Omental fat pad (tissue), 4 donors: Measurements from ENCODE around the gene TMEM120A. TPM values are rescaled to one million over a fixed set of nuclear protein-coding genes. Genes with fewer than 3 reads are reported as not detected.

Experiments used
- ATAC-seq: fragments of 150-250 bp; one replicate; pipeline ENCODE4 v1.9.1; 2016; ENCODE audit warnings: mild to moderate bottlenecking, moderate library complexity; ENCODE audit not compliant: low FRiP score
- DNase-seq: peaks from one replicate; pipeline ENCODE4 v3.0.0-alpha.2; 2019; ENCODE audit warnings: low spot score
- total RNA-seq, 4 donors: library from RNA; depleted of rRNA; stranded (reverse); fragments of >200 nt; gene quantifications; one replicate each; pipeline ENCODE4 v1.1.0, GENCODE V29; 2016
- TF ChIP-seq, protein P1 (sequence below), 3 donors: fragments of 450-650 bp; IDR thresholded peaks; one replicate each; pipeline ENCODE4 v1.5.1; 2016 to 2017; ENCODE audit warnings: antibody characterized with exemption in 3 of 3, mild to moderate bottlenecking in 3 of 3, moderate library complexity in 2 of 3

TMEM120A gene
- total RNA-seq, 4 donors from 2014 or later, result 34.9 to 104 (median 51.5) TPM

DNA sequence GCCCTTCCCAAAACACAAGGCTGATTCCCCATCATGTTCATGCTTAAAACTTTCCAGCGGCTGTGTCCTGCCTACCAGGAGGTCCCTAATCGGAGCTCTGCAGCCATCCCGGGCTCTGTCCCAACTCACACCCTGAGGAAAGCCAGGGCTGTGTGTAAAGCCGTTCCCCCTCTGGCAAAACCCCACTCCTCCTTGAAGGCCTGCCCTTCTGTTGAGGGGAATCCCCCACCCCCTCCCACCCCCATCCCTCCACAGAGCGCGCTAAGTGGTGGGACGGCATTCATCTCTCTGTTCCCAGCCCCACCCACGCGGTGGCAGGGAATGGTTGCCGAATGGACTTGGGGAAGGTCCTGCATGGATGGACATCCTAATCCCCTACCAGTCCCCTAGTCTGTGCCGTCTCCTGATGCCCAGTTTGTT lies 667 bp upstream of the TMEM120A start:
- ATAC-seq, result no peak
- peak; percentile 26 for DNase-seq
- TF ChIP-seq, protein P1, sequence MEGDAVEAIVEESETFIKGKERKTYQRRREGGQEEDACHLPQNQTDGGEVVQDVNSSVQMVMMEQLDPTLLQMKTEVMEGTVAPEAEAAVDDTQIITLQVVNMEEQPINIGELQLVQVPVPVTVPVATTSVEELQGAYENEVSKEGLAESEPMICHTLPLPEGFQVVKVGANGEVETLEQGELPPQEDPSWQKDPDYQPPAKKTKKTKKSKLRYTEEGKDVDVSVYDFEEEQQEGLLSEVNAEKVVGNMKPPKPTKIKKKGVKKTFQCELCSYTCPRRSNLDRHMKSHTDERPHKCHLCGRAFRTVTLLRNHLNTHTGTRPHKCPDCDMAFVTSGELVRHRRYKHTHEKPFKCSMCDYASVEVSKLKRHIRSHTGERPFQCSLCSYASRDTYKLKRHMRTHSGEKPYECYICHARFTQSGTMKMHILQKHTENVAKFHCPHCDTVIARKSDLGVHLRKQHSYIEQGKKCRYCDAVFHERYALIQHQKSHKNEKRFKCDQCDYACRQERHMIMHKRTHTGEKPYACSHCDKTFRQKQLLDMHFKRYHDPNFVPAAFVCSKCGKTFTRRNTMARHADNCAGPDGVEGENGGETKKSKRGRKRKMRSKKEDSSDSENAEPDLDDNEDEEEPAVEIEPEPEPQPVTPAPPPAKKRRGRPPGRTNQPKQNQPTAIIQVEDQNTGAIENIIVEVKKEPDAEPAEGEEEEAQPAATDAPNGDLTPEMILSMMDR (IDR thresholded peaks at IDR 0.05), result no peak

DNA sequence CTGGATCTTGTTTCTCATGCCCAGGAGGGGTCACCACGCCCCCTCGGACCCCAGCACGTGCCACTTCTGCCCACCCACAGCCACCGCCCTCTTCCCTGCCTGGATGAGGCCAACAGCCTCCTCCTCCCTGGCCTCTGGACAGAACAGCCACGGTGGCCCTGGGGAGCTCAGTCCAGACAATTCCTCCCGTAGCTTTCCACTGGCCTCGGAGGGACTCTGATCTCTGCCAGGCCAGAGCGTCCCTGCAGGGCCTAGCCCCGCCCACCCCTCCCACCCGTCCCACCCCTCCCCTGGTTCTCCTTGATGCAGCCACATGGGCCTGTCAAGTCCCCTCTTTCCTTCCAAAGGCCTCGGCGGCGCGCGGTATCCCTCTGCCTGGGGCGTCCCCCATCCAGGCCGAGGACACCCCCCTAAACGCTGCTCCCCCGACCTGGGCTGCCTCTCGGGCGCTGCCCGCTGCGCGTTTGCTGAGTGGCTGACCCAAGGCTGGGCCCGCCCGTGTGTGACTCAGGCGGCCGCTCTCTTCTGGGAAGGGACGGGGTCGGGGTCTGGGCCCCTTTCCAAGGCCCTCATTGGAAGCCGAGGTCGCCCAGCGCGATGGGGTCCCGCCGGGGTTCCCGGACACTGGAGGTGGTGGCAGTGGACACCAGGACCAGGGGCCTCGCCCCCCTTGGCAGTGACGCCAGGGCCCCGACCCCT lies 557 bp downstream of the TMEM120A start:
- ATAC-seq (peak; percentile 75), DNase-seq (peak; percentile 24)
- TF ChIP-seq, protein P1 (IDR thresholded peaks at IDR 0.05), result no peak

DNA sequence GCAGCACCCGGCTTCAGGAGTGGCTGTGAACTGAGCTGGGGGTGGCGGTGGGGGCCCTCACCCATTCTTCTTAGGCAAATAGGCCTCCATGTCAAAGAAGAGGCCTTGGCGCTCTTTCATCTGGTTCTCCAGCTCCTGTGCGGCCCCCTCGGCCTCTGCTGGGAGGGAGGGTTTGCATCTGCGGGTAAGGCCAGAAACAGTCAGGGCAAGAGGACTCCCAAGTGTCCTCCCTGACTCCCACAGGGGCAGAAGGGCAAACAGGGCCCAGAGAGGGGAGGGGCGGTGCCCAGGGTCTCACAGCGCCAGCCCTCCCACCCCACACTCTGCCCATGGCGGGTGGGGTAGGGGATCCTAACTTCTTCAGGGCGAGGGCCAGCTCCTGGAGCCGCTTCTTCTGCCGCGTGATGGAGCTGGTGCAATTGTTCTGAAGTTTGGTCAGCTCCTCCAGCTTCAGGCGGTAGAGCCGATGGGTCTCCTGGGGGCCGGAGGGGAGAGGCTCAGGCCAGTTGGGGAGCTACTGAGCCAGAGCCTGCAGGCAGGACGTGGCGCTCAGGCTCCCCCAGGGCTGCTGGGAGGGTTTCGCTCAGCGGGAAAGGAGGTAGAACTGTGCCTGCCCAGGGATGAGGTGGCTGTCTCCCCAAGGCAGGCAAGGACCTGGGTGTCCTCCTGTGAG lies 2.2 kb downstream of the TMEM120A start:
- TF ChIP-seq, protein P1 (IDR thresholded peaks at IDR 0.05), result no peak
- DNase-seq (no peak), ATAC-seq (no peak)

DNA sequence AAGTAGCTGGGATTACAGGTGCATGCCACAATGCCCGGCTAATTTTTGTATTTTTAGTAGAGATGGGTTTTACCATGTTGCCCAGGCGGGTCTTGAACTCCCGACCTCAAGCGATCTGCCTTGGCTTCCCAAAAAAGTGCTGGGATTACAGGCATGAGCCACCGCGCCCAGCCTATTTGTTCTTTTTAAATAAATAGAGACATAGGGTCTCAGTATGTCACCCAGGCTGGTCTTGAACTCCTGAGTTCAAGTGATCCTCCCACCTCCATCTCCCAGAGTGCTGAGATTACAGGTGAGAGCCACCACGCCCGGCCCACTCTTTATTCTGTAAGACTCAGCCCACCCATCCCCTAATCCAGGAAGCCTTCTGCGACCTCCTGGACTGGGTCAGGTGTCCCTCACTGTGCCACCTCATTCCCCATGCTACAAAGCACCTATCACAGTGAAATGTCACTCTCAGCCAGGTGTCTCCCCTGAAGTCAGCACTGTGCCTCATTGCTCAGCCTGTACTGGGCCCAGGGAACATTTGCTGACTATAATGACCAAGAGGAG lies 2.8 kb downstream of the TMEM120A start:
- DNase-seq (no peak), ATAC-seq (no peak)
- TF ChIP-seq, protein P1 (IDR thresholded peaks at IDR 0.05), result no peak

DNA sequence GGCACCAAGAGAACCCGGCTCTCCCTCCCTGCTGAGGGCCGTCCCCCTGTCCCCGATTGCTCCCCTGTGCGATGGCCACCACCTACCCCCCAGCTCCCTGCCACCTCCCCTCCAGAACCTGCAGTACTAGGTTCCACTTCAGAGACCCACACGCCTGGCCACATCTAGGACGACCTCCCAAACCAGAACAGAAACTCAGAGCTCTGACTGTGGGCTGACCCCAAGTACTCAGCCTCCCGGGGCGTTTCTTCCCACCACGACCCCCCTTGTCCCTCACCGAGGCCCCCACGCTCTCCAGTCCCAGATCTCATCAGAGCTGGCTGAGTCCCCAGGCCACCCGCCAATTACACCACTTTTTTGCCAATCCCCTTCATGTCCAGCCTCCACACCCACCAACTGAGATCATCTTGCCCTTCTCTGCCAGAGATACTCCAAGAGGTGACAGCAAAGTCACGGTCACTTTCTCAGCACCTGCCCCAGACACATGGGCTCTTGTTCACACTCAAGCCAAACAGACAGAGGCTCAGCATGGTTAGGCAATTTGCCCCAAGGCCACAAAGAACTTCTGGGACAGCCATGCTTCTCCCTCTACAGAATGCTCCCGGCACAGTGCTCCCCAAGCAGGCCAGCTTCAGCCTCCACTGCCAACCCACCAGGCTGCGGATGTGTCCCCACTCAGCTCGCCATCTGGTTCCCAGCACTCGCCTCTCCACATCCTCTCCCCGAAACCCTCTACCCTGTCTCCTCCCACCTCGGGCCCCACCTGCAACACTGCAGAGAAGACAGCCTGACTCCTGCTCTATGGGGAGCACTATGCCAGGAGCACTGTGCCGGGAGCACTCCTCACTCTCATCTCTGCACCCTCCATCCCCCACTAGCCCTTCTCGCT lies 4.7 kb downstream of the TMEM120A start:
- TF ChIP-seq, protein P1 (IDR thresholded peaks at IDR 0.05), result no peak
- ATAC-seq, result no peak
- no peak for DNase-seq

DNA sequence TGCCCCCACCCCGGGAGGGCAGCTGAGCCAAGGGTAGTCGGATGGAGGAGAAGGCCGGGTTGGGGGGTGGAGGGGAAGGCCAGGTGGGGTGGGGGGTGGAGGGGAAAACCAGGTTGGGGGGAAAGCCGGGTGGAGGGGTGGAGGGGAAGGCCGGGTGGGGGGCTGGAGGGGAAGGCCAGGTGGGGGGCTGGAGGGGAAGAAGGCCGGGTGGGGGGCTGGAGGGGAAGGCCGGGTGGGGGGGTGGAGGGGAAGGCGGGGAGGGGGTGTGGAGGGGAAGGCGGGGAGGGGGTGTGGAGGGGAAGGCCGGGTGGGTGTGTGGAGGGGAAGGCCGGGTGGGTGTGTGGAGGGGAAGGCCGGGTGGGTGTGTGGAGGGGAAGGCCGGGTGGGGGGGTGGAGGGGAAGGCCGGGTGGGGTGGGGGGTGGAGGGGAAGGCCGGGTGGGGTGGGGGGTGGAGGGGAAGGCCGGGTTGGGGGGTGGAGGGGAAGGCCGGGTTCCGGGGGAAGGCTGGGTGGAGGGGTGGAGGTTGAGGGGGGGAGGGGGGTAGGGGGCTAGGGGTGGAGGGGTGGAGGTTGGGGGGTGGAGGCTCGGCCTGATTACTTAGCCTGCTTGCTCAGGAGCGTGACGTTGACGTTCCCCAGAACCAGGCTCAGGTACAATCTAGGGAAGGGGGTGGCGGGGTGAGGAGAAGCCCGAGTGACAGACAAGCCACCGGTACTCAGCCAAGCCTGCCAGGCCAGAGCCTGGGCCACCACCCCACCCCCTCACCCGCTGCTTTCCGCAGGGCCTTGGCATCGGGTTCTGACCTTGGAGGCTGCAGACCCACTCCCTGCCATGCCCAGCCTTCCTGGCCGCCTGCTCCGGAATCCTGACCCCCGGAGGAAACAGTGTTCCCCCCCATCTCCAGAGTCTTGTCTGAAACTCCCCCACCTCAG lies 5.6 kb downstream of the TMEM120A start:
- no peak for ATAC-seq

More for the DNA sequence above, 5.6 kb downstream of the TMEM120A start:
- TF ChIP-seq, protein P1 (IDR thresholded peaks at IDR 0.05), result no peak
- DNase-seq, result no peak
